Heart left ventricle (tissue), 13 donors: ENCODE data around the gene CDH13.

Source experiments
- POLR2A ChIP-seq, 2 donors: fragments of 450-650 bp; IDR thresholded peaks; one replicate each; pipeline ENCODE4 v1.6.1; 2017; ENCODE audit warnings: antibody characterized with exemption in 2 of 2, mild to moderate bottlenecking in 2 of 2, moderate library complexity in 2 of 2
- TF ChIP-seq, protein P1 (sequence below), 12 donors: fragments of 200-600 bp; sonication (generic) in 4 of 12; IDR thresholded peaks; one replicate each; pipeline versions ENCODE4 v1.5.0 to v1.8.0; 2018 to 2022; ENCODE audit warnings: antibody characterized with exemption in 12 of 12, mild to moderate bottlenecking in 5 of 12
- donor health status: ischemic (EF 13 %, LVEDD 7.1; RV severe dilation, severe dysfunction).
- donor health status: DM: no; HTN: yes; CAD: no.
- donor health status: DM: no; HTN: no; CAD: no.
- donor health status: ischemic (EF 25% LVEDD 6.9; RV normal size, moderate dysfunction).
- donor health status: ischemic (EF 25% LVEDD 5.7; RV mildly dilated, moderate dysfunction).
- donor health status: ischemic (EF 35%, LVEDD 5.7; RV mildly dilated, moderate dysfunction).
- donor health status: nonischemic (EF 11% LVEDD 7.7; RV severe dilation, severe dysfunction).
- donor health status: DM: yes; HTN: yes; CAD: no.
- donor health status: PGD.
- donor health status: ischemic (EF 29% LVEDD 5.4; RV normal size, mild dysfunction).
- donor health status: nonischemic (EF 23%, LVEDD 6.1; RV moderate dilation, normal function).

DNA sequence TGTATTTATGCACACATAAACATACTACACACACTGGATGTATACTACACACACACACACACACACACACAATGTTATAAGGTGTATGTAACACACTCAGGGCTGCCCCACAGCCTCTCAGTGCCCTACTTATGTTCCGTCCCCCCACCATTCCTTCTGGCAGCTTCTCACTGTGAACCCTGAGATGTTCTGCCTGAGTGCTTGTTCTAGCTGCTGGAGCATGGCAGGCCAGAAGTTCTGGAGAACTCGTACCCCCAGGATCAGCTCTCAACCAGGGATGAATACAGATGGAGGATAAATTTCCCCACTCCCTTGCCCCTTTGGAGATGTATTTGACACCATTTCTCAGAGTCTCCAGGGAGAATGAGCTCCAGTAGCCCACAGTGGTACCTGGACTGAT, 76.4 kb downstream of the CDH13 start:
- TF ChIP-seq, protein P1, sequence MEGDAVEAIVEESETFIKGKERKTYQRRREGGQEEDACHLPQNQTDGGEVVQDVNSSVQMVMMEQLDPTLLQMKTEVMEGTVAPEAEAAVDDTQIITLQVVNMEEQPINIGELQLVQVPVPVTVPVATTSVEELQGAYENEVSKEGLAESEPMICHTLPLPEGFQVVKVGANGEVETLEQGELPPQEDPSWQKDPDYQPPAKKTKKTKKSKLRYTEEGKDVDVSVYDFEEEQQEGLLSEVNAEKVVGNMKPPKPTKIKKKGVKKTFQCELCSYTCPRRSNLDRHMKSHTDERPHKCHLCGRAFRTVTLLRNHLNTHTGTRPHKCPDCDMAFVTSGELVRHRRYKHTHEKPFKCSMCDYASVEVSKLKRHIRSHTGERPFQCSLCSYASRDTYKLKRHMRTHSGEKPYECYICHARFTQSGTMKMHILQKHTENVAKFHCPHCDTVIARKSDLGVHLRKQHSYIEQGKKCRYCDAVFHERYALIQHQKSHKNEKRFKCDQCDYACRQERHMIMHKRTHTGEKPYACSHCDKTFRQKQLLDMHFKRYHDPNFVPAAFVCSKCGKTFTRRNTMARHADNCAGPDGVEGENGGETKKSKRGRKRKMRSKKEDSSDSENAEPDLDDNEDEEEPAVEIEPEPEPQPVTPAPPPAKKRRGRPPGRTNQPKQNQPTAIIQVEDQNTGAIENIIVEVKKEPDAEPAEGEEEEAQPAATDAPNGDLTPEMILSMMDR (IDR thresholded peaks at IDR 0.05) = no peak
- TF ChIP-seq POLR2A (IDR thresholded peaks at IDR 0.05) = no peak
